ENCODE measurements around the gene DLG2.
"Not testable (repeated sequence)": the region's sequence is repeated elsewhere in the genome, so short reads cannot be mapped to it uniquely, and the experiment has no call there.

The DLG2 gene

DNA sequence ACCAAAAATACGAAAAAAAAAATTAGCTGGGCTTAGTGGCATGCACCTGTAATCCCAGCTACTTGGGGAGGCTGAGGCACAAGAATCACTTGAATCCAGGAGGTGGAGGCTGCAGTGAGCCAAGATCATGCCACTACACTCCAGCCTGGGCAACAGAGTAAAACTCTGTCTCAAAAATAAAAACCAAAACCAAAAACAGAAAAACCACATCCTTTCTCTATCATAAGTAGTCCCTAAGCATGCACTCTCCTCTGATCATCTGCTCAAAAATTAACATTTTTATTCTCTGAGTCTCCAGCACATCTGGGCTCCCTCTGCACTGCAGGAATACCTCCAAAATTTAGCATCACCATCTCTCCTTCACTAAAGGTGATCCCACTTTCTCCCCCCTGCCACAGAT, 516.9 kb downstream of the DLG2 start:
- not testable (repeated sequence) for DNase-seq (ENCODE audit: low spot score)

- no peak for DNase-seq (ENCODE audit: low spot score)
These were observed 518.0 kb downstream of the DLG2 start for GRCh38 chr11:85109141-85109540.

- DNase-seq (ENCODE audit: low spot score) = no peak
These were observed 521.3 kb downstream of the DLG2 start for GRCh38 chr11:85105868-85106267.

DNA sequence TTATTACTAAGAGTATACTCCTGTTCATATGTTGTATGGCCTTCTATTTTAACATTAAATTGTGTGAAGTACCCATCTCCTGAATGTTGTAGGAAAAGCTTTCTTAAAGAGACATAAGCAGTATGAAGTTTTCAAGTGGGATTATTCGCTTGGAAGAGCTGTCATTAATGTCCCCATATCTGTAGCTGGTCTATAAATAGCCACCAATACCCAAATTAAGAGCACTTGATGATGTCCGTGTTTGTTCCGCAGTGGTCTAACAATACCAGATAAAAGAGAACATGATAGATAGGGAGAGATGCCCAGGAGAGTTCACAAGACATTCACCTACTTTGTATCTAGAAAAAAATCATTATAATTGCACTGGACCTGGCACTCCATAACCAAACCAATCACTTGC, 527.6 kb downstream of the DLG2 start:
- no peak for DNase-seq (ENCODE audit: low spot score)

GRCh38 chr11:85098996-85099395, 528.1 kb downstream of the DLG2 start:
- no peak for DNase-seq (ENCODE audit: low spot score)

DNA sequence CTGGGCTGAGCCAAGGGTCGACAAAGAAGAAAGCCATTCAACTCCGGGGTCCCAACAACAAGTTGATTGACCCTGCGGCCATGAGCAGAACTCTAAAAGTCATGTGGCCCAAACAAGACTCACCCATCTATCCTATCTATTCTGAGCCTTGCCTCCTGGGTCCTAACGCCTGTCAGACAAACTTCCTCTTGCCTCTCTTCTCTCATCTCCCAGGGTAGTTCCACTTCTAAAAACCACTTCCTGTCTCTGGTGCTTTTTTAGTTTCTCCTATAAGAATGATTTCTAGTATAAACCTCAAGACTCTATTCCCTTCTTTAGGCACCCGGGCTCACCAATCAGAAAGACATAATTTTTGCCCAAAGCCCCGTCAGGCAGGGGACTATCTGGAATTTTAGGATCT, 530.2 kb downstream of the DLG2 start:
- no peak for DNase-seq (ENCODE audit: low spot score)

- no peak for DNase-seq (ENCODE audit: low spot score)
These were observed 531.9 kb downstream of the DLG2 start for GRCh38 chr11:85095239-85095638.

GRCh38 chr11:85094795-85095194, 532.3 kb downstream of the DLG2 start:
- DNase-seq (ENCODE audit: low spot score) = no peak

- DNase-seq (ENCODE audit: low spot score) = no peak
These were observed 537.5 kb downstream of the DLG2 start for GRCh38 chr11:85089654-85090053.

DNA sequence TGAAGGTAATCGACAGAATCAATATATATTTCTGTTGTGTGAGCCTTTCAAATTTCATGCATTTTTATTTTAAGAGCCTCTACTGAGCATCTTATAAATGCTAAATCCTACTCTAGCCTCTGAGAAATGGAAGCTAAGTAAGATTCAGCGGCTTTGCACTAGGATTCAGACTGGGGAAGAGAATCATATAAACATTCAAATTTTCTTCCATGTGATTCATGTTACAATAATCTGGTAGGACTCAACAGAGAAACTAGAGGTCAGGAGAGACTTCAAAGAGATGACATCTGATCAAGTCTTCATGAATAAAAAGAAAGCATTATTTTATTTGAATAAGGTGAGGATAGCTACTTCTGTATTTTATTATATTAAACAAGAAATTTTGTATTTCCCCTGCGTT, 538.9 kb downstream of the DLG2 start:
- no peak for DNase-seq (ENCODE audit: low spot score)

DNA sequence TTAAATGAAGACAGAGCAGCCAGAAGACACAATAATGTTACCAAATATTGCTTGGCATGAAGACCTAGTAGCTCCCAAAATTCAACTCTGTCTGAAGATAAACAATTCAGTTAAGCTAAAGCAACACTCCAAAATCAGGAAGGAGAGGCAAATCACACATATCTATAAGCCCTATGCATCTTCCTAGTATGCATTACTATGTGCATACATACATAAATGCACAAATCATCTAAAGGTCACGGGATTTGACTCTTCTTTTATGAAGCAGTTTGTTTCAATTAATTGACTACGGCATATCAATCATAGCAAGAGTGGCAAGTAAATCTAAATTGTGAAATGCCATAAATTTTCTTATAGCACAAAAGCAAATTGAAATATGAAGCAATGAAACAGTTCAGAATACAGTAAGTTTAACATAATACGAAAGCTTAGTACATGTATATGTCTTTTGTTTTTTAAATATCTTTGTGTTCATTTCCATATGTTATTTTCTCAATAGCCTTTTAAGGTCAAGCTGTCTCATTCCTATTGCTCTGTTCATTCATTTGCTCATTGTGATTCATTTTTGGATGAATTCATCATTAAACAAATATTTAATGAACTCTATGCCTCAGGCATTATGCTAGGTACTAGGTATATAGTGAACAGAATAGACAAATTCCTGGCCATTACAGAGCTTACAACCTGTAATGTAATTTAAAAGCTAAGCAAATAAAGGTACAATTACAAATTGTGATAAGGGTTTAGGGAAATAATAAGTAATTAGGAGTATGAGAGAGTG, 540.5 kb downstream of the DLG2 start:
- no peak for DNase-seq (ENCODE audit: low spot score)

DNA sequence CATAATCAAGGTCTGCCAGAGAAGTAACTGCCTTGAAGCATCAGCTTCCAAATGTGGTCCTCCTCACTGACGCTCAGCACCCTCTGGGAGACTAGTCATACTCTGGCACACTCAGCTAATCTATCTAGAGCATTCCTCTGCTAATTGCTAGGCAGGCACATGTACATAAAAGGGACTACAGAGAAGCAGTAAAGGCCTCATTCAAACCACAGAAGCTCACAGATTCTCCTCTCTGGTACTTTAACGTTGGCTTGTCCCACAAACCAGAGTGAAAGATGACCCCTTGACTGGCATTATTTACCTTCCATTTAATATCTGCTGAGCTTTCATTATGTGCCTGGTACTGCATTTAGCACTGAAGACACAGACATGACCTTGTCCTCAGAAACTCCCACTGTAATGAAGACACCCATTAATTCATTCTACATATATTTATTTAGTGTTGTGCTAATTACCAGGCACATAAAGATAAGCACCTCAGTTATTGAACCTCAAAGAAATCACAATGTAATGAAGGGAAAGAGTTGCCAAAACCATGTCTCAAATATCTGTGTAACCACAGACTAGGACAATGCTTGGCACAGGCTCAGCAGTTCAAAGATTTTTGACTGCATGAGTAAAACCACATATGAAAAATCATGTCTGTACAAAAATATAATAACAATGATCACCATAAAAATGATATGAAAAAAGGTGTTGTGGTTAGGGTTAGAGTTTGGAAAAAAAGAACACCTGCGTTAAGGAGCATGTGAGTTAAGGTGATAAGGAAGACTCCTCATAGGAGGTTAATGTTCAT, 550.4 kb downstream of the DLG2 start:
- DNase-seq (ENCODE audit: low spot score) = no peak

- no peak for DNase-seq (ENCODE audit: low spot score)
These were observed 564.5 kb downstream of the DLG2 start for GRCh38 chr11:85062659-85063058.

DNA sequence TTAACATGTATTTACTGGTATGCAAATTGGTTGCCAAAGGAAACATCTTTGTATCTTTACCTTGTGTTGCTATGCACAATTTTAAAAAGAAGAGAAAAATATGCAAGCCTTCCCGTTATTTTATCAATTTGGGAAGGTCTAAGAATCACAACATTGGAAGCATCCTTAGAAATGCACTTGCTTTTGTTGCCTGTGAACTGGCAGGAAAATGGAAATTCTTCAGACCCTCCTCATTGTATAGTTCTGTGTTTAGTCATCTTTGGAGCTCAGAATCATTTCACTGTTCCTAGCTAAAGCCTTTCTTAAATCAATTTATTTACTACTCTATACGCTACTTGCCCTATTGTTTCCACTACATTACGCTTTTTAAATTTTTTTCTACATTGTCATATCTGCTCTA, 574.5 kb downstream of the DLG2 start:
- DNase-seq (ENCODE audit: low spot score) = no peak

DNA sequence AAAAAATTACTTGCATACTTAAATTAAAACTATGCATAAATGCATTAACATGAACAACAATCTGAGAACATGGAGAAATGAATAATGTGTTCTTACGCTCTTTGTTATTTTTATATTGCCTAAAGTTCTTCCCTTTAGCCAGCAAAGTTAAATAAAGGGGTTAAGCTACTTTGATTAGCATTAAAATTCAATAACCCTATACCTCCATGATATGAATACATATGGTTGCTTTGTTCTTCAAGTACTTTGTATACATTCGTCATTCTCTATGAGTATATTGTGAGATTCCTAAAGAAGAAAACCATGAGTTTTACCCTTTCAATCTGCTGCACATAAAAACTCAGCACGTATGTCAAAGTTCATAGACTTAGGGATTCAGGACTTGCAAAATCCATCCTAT, 578.3 kb downstream of the DLG2 start:
- DNase-seq (ENCODE audit: low spot score) = no peak

GRCh38 chr11:85045716-85046115, 581.4 kb downstream of the DLG2 start:
- no peak for DNase-seq (ENCODE audit: low spot score)

- no peak for DNase-seq (ENCODE audit: low spot score)
These were observed 582.2 kb downstream of the DLG2 start for GRCh38 chr11:85044911-85045310.

DNA sequence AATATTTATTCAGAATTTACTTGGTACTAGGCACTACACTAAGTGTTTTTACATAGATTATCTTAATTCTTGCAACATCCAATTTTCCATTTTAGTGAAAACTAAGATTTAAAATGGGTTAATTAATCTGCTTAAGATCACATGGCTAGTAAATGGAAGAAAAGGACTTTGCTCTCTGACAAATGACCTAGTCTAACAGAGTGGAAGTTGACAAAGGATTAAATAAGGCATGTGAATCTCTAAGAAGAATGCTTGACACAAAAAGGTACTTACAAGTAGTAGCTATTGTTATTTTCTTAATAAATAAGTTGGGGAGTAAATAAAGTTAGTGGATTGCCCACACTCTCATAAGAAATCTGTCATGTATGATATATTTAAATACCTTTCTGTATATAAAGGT, 584.8 kb downstream of the DLG2 start:
- no peak for DNase-seq (ENCODE audit: low spot score)

DNA sequence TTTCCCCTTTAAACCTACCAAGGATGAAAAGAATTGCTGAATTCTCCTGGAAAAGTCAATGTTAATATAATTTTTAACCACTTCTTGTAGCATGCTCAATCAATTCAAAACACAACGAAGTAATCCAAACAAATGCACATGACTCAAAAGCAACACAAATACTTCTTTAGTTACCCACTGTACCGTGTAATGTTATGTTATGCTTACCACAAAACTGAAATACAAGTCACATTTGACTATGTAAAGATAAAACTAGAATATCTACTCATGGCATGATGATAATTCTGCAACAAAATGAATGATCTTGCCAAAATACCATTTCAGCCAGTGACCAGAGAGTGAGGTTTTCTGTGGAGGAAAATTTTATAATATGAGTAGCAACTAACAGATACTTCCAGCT, 587.0 kb downstream of the DLG2 start:
- DNase-seq (ENCODE audit: low spot score) = no peak

DNA sequence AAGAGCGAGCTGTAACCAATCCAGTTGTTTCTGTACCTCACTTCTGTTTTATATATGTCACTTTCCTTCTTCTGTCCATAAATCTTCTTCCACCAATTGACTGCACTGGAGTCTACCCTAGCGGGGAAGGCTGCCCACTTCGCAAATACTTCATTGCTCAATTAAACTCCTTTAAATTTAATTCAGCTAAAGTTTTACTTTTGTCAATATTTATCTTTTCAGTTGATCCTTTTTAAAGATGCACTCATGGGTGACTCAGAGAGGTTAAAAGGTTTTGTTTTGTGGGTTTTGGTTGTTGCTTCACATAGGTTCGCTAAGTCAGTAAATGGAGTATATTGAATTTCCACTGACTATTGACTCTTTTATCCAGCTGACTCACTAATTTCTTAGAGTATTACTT, 597.2 kb downstream of the DLG2 start:
- no peak for DNase-seq (ENCODE audit: low spot score)

GRCh38 chr11:85028329-85029101, 598.6 kb downstream of the DLG2 start:
- no peak for DNase-seq (ENCODE audit: low spot score)

DNA sequence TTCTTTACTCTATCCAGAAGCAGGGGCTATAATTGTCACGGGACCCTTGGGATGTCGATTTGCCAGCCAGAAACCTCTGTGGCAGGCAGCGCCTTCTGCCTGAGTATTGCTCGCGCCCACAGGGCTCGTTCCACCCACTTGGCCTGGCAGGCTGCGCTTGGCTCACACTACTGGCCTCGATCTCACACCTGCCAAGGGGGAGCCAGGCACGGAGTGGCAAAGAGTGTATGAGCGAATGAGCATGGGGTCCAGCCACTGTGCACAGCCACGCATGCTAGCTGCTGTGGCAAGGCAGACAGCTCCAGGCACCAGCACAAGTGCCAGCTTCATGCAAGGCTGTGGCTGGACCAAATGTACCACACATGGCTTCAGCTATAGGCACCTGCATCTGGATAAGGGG, 599.8 kb downstream of the DLG2 start:
- DNase-seq (ENCODE audit: low spot score) = no peak

GRCh38 chr11:85021058-85021457, 606.1 kb downstream of the DLG2 start:
- no peak for DNase-seq (ENCODE audit: low spot score)
